Measurements from ENCODE around the gene USP48. TPM values are rescaled to one million over a fixed set of nuclear protein-coding genes. Genes with fewer than 3 reads are reported as not detected.
"Not testable (repeated sequence)": the region's sequence is repeated elsewhere in the genome, so short reads cannot be mapped to it uniquely, and the experiment has no call there.

Gene USP48
- total RNA-seq, 1 experiment from 2014 or later = 29.2 TPM

DNA sequence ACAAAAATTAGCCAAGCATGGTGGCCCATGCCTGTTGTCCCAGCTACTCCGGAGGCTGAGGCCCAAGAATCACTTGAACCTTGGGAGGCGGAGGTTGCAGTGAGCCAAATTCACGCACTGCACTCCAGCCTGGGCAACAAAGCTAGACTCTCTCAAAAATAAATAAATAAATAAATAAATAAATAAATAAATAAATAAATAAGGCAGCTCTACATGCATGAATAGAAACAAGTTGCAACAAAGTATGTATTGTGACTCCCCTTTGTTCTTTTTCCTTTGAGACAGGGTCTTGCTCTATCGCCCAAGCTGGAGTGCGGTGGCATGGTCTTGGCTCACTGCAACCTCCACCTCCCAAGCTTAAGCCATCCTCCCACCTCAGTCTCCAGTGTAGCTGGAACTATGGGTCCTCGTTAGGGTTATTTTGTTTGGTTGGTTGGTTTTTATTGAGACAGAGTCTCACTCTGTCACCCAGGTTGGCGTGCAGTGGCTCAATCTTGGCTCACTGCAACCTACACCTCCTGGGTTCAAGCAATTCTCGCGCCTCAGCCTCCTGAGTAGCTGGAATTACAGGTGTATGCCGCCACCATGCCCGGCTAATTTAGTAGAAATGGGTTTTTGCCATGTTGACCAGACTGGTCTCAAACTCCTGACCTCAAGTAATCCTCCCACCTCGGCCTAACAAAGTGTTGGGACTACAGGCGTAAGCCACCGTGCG is 8.0 kb downstream of the USP48 start:
- no peak for DNase-seq (ENCODE audit: low read depth)

DNA sequence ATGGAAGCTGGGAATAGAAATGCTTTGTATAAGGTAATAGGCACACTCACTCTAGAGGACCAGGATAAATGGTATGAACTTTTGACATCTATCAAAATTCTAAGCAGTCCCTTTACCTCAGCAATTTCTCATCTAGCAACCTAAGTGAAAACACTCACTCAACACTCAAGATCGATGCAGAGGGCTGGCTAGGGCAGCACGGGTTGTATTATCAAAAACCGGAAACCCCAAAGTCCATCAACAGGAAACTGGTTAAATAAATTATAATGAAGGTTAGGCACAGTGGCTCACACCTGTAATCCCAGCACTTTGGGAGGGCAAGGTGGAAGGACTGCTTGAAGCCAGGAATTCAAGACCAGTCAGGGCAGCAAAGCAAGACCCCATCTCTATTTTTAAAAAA is 9.4 kb downstream of the USP48 start:
- DNase-seq (ENCODE audit: low read depth) = no peak

DNA sequence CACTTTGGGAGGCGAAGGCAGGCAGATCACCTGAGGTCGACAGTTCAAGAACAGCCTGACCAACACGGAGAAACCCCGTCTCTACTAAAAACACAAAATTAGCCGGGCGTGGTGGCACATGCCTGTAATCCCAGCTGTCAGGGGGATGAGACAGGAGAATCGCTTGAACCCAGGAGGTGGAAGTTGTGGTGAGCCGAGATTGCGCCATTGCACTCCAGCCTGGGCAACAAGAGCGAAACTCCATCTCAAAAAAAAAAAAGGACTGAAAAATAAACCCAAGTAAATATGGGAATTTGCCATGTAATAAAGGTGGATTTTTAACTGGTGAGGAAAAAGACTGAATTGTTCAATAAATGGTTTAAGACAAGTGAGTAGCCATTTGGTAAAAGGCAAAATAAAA is 11.3 kb downstream of the USP48 start:
- DNase-seq (ENCODE audit: low read depth) = not testable (repeated sequence)

DNA sequence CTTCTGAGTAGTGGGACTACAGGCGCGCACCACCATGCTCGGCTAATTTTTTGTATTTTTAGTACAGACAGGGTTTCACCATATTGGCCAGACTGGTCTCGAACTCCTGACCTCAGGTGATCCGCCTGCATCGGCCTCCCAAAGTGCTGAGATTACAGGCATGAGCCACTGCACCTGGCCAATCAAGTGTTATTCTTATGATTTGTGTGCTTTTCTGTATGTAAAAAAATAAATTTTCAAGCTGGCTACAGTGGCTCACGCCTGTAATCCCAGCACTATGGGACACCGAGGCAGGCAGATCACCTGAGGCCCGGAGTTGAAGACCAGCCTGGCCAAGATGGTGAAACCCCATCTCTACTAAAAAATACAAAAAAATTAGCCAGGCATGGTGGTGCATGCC is 12.3 kb downstream of the USP48 start:
- not testable (repeated sequence) for DNase-seq (ENCODE audit: low read depth)

DNA sequence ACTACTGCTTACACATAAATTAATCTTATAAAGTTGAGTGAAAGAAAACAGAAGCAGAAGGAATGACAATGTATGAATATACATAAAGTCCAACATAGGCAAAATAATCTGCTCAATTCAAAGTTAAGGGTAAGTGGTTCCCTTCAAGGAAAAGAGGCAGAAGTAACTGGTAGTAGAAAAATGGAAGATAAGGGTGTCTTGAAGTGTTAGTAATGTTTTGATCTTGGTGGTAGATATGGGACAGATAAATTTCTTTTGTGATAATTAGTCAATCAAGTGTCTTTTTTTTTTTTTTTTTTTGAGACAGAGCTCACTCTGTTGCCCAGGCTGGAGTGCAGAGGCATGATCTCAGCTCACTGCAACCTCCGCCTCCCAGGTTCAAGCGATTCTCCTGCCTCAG is 12.7 kb downstream of the USP48 start:
- DNase-seq (ENCODE audit: low read depth) = no peak

DNA sequence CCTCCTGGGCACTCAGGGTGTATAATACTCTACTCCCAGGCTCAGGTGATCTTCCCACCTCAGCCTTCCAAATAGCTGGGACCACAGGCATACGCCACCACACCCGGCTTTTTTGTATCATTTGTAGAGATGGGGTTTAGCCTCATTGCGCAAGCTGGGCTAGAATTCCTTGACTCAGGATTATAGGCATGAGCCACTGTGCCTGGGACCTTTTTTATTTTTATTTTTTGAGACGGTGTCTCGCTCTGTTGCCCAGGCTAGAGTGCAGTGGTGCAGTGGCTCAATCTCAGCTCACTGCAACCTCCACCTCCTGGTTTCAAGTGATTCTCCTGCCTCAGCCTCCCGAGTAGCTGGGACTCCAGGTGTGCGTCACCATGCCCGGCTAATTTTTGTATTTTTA is 15.8 kb downstream of the USP48 start:
- DNase-seq (ENCODE audit: low read depth) = not testable (repeated sequence)

DNA sequence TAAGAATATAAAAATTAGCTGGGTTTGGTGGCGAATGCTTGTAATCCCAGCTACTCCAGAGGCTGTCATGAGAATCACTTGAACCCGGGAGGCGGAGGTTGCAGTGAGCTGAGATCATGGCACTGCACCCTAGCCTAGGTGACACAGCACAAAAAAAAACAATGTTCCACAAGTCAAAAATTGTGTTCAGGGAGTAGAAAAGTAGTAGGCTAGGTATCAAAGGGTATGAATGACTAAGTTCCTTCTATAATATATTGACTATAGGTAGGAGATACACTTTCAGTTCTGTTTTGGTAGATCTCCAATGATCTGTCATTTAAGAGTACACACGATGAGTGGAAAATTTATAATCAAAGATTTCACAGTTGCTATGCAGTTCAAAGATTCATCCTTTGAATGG is 16.7 kb downstream of the USP48 start:
- DNase-seq (ENCODE audit: low read depth) = no peak

DNA sequence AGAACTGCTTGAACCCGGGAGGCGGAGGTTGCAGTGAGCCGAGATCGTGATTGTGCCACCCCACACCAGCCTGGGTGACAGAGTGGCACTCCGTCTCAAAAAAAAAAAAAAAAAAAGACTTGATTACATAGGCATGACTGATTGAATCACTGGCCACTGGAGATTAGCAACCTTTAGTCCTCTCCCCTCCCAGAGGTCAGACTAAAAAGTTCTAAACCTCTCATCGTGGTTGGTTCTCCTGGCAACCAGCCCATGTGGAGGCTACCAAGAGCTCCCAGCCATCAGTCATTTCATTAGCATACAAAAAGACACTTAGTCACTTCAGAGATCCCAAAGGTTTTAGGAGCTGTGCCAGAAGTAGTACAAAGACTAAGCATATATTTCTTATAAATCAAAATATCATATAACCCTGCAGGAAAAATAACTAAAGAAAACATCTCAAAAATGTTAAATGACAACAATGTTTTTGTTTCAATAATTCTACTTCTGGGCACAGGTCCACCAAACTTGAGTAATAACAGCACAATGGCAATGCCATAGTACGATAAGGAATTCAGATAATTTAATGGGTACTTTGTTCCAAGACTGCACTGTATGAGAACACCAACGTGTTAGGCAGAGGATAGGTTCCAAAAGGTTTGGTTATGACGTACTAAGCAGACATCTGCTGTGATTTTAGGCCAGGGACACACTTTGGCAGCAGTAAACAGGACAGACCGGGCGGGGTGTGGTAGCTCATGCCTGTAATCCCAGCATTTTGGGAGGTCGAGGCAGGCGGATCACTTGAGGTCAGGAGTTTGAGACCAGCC is 18.1 kb downstream of the USP48 start:
- peak; percentile 88 for DNase-seq (ENCODE audit: low read depth)

DNA sequence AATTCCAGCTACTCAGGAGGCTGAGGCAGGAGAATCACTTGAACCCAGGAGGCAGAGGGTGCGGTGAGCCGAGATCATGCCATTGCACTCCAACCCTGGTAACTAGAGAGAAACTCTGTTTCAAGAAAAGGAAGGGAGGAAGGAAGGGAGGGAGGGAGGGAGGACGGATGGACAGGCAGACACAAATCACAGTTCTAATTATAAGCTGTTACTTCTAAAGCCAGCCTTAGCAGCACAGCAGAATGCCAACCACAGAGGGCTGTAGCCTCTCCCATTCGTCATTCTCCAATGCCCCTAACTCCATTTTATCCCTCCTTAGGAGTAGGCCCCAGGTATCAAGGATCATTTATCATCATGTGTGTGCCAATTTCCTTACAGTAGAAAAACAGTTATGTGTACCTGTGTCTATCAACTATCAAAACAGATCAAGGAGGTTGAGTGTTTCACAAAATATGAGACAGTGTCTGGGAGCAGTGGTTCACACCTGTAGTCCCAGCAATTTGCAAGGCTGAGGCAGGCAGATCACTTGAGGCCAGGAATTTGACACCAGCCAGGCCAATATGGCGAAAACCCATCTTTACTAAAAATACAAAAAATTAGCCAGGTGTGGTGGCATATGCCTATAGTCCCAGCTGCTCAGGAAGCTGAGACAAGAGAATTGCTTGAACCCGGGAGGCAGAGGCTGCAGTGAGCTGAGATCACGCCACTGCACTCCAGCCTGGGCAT is 19.1 kb downstream of the USP48 start:
- DNase-seq (ENCODE audit: low read depth) = no peak

DNA sequence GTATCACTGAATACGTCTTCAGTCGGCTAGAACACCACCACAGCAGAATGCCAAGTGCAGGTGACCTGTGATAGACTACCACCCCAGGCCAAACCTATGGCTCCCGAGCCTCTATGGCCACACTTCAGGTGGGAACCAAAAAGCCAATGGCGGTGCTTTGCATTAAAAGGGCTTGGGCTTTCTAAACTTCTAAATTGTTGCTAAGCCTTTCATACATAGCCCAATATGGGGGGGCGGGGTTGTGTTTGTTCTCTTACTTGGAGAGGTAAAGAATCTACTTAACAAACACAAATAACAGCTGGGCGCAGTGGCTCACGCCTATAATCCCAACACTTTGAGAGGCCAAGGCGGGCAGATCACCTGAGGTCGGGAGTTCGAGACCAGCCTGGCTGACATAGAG is 19.7 kb downstream of the USP48 start:
- DNase-seq (ENCODE audit: low read depth) = no peak

DNA sequence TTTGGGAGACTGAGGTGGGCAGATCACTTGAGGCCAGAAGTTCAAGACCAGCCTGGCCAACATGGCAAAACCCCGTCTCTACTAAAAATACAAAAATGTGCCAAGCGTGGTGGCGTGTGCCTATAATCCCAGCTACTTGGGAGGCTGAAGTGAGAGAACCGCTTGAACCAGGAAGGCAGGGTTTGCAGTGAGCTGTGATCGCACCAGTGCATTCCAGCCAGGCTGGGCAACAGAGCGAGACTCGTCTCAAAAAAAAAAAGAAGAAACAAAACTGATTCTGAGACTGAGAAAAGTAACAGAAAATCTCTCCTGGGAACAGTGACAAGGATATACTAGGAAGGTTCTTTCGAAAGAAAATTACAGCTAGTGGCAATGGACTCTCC is 20.9 kb downstream of the USP48 start:
- DNase-seq (ENCODE audit: low read depth) = no peak

DNA sequence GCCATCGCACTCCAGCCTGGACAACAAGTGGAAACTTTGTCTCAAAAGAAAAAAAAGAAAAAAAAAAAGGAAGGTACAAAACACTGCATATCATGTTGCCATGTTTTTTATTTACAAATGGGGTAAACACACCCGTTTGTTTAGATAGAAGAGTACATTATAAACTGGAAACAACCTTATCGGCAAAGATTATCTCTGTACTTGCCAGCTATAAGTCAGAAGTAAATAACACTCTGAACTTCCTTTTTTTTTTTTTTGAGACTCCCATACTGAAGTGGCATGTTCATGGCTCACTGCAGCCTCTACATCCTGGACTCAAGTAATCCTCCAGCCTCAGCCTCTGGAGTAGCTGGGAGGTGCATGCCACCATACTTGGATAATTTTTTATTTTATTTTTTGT is 21.9 kb downstream of the USP48 start:
- no peak for DNase-seq (ENCODE audit: low read depth)

DNA sequence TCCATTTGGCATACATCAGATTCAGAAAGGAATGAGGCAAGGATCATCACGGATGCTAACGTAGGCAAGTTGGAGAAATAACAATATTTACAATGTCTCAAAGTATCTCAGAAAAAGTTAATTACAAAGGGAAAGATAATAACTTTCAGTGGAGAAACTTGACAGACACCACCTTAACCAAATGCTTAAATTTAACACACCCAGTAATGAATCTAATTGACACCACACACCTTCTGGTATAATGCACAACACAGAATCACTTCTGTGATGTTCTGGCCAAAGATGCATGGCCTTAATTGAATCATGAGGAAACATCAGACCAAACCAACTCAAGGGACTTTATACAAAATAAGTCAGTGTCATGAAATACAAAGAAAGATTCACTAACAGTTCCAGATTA is 23.1 kb downstream of the USP48 start:
- DNase-seq (ENCODE audit: low read depth) = no peak

DNA sequence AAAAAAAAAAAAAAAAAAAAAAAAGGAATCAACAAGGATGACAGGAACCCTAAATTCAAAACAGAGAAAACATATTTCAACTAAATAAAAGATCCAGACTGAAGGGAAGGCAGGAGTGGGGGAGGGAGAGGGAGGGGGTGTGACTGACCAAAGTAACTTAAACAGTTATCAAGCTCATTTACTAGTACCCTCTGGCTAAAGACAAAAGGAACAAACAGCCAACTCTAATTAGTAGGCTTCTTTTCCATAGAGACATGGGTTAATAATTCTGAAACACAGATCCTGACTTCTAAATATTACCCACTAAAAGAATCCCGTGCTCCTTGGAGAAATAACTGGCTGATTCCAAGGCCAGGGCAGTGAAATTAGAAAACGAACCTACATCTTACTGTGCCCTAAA is 23.8 kb downstream of the USP48 start:
- no peak for DNase-seq (ENCODE audit: low read depth)

DNA sequence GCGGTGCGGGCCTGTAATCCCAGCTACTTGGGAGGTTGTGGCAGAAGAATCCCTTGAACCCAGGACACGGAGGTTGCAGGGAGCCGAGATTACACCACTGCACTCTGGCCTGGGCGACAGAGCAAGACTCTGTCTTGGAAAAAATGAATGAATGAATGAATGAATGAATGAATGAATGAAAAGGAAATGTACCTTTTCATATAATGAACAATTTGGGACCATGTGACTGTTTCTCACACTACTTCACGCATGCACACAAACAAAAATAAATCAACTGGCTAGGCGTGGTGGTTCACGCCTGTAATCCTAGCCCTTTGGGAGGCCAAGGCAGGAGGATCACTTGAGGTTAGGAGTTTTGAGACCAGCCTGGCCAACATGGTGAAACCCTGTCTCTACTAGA is 24.3 kb downstream of the USP48 start:
- no peak for DNase-seq (ENCODE audit: low read depth)

DNA sequence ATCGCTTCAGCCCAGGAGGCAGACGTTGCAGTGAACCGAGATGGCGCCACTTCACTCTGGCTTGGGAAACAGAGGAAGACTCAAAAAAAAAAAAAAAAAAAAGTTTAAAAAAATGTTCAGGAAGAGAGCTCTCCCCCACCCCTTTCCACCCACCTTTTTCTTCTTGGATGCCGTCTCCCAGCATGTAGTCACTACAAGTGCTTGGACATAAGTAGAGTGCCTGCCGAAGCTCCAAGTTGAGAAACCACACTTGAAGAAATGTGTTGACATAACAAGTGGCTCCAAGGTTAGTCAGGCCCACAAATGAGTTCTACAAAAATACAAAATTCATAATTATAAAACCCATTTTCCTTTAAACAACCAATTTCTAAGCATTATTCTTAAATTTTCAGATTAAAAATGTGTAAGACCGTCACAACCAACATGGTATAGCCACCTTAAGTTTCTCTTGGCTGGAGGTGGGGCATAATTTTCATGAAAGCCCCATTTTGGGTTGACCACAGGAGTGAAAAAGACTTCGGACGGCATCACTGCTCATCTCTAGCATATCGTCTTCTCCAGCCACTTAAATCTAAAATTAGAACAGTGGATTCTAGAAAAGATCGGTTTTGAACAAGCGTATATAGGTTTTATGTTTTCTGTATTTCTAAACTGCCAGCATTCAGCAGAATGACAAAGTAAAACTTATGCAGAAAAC is 26.4 kb downstream of the USP48 start:
- DNase-seq (ENCODE audit: low read depth) = no peak

DNA sequence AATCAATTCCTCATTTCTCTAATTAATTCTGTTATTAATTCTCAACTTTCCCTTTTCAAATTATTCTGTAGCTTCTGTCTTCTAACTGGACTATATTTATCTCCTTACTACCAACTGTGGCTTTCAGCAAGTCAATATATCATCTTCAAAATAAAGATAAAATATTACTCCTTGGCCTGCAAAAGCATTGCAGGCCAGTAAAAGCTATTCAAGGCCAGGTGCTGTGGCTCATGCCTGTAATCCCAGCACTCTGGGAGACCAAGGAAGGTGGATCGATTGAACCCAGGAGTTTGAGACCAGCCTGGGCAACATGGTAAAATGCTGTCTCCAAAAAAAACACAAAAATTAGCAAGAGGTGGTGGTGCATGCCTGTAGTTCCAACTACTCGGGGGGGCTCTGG is 27.9 kb downstream of the USP48 start:
- DNase-seq (ENCODE audit: low read depth) = no peak

DNA sequence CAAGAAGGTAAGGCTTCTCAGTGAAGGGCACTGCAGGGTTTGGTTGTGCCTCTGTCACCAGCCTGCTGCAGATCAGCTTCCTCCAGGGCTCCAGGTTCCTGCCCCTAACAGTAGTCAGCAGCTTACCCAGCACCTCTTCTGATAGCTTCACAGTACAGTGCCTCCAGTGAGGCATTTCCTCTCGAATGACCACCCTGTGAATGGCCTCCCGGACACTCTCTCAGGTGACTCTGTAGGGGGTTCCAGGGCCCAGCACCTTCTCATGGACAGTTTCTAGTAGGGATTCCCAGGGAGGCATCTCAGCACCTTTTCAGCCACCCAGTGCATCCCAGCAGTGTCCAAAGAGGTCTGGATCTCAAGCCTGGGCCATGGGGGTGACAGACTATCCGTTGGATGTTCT is 28.4 kb downstream of the USP48 start:
- no peak for DNase-seq (ENCODE audit: low read depth)

DNA sequence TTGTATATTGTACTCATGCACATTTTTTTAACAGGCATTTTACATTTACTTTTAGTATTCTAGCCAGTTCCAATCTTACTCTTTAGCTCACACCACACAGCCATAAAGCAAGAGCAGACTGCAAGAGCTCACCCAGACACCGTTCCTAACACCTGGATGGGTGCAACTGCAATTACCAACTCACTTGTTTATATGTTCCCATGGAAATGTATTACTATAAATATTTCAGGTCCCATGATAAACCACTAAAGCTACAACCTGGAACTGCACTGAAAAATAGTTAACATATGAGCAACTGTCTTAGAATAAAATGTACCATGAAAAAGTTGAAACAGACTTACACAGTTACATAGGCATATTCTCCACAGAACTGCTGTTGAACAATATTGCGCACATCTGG is 30.8 kb downstream of the USP48 start:
- DNase-seq (ENCODE audit: low read depth) = no peak

DNA sequence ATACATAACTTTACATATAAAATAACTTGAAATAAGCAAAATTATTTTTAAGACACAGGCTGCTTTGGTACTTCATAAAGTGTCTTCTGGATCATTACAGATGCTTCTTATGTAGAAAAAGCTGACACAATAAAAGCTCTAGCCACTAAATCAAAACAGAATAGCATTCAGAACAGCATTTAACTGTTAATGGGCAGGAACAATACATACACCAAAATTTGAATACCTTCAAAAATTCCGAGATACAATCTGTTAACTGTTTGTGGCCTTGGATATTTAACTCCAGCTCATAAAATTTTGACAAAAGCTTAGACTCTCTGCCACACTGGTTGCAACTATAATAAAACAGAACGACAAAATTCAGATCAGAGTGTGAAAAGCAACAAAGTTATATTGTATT is 31.7 kb downstream of the USP48 start:
- no peak for DNase-seq (ENCODE audit: low read depth)

DNA sequence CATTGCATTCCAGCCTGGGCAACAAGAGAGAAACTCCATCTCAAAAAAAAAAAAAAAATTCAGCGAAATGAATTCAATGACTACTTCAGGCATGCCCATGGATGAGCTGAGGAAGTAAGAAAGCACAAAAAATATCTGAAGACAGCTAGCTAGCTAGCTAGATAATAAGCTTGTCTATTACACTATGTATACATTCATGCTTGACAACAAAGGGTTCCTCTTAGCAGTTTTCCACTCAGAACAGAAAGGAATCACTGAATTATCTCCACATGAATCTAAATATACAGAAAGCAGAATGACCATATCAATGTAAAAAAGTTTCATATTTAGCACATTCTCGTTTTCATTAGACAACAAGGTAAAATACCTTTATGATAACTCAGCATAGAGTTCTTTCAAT is 32.1 kb downstream of the USP48 start:
- no peak for DNase-seq (ENCODE audit: low read depth)

DNA sequence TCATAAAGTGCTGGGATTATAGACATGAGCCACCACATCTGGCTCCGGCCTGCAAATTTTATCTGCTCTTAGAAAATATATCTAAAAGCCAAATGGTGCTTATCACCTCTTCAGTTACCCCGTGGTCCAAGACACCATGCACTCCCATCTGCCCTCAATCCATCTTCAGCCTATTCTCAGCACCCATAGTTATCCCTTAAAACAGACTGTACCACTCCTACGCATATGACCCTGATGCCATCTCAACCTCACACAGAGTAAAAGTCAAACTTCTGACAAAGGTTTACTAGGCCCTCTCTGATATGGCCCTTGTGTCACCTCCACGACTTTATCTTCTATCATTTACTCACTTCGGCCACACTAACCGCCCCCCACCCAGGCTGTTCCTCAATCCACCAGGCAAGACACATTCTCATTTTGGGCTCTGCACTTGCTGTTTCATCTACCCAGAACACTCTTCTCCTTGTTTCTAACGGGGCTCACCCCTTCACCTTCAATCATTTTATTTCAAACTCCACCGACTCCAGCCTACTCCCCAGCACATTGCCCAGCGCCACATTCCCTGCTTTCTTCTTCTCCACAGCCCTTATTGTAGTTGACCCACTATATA is 33.0 kb downstream of the USP48 start:
- DNase-seq (ENCODE audit: low read depth) = no peak
